SK-N-SH (cell line): ENCODE data around the gene CLDN14. TPM values are rescaled to one million over a fixed set of nuclear protein-coding genes. Genes with fewer than 3 reads are reported as not detected.

Experiments
- CTCF ChIA-PET: fragments of 300-600, 350-600 bp; formaldehyde crosslinking; extraction: SDS; loops from one replicate; lab custom pipeline; 2021; lab: Yijun Ruan, JAX
- POLR2A ChIA-PET: fragments of 350-600 bp; sonication (Branson Sonifier 250); formaldehyde crosslinking; extraction: SDS; loops from one replicate; lab custom pipeline; 2020; ENCODE audit warnings: antibody characterized with exemption, inconsistent platforms; lab: Yijun Ruan, JAX
- DNase-seq: peaks from one replicate; pipeline ENCODE4 v3.0.0; 2012
- H2AFZ ChIP-seq: fragments of 200-600 bp; sonication (generic); 2 replicates; pipeline ENCODE4 v1.8.1; 2016; ENCODE audit warnings: antibody characterized with exemption, mild to moderate bottlenecking, low read depth
- H3F3A ChIP-seq: fragments of 200-600 bp; sonication (generic); replicated peaks from 2 replicates; pipeline ENCODE3; 2016; ENCODE audit warnings: antibody characterized with exemption, mild to moderate bottlenecking; ENCODE audit not compliant: insufficient read depth
- H3K27ac ChIP-seq, 2 experiments: fragments of 200-500 bp in 1 of 2; fragments of 200-600 bp in 1 of 2; sonication (Bioruptor generic) in 1 of 2; sonication (generic), shearing (Covaris generic) in 1 of 2; 2 replicates each; pipeline versions ENCODE4 v1.5.1 to v1.6.1; 2014 to 2016; ENCODE audit warnings: low read depth in 2 of 2, inconsistent platforms in 1 of 2, low read length in 1 of 2, mild to moderate bottlenecking in 1 of 2, mixed read lengths in 1 of 2
- H3K27me3 ChIP-seq: fragments of 200-600 bp; sonication (generic), shearing (Covaris generic); 2 replicates; pipeline ENCODE4 v1.6.1; 2016; ENCODE audit warnings: mixed run types; ENCODE audit not compliant: insufficient read depth
- H3K36me3 ChIP-seq, 2 experiments: fragments of 200-500 bp in 1 of 2; fragments of 200-600 bp in 1 of 2; sonication (Bioruptor generic) in 1 of 2; sonication (generic) in 1 of 2; replicated peaks in 1 of 2; 2 replicates each; pipeline versions ENCODE3 to v1.5.1; 2014 to 2016; ENCODE audit warnings: low read length in 1 of 2, mild to moderate bottlenecking in 1 of 2; ENCODE audit not compliant: insufficient read depth in 2 of 2, control insufficient read depth in 1 of 2
- H3K4me1 ChIP-seq, 2 experiments: fragments of 200-500 bp in 1 of 2; fragments of 200-600 bp in 1 of 2; sonication (Bioruptor generic) in 1 of 2; sonication (generic), shearing (Covaris generic) in 1 of 2; 2 replicates each; pipeline versions ENCODE4 v1.5.1 to v1.6.1; 2014 to 2016; ENCODE audit warnings: low read depth in 1 of 2, low read length in 1 of 2, mixed run types in 1 of 2; ENCODE audit not compliant: insufficient read depth in 2 of 2, control insufficient read depth in 1 of 2
- H3K4me2 ChIP-seq: fragments of 200-600 bp; sonication (generic), shearing (Covaris generic); 2 replicates; pipeline ENCODE4 v1.6.1; 2017; ENCODE audit warnings: mixed run types
- H3K4me3 ChIP-seq, 2 experiments: fragments of 200-500 bp in 1 of 2; fragments of 200-600 bp in 1 of 2; sonication (Bioruptor generic) in 1 of 2; sonication (generic), shearing (Covaris generic) in 1 of 2; 2 replicates each; pipeline versions ENCODE4 v1.5.1 to v1.8.1; 2014 to 2016; ENCODE audit warnings: low read depth in 2 of 2, inconsistent platforms in 1 of 2, low read length in 1 of 2, mild to moderate bottlenecking in 1 of 2, mixed read lengths in 1 of 2, moderate library complexity in 1 of 2
- H3K79me2 ChIP-seq: fragments of 200-600 bp; sonication (generic); 2 replicates; pipeline ENCODE4 v1.8.1; 2017; ENCODE audit warnings: mild to moderate bottlenecking; ENCODE audit not compliant: insufficient read depth
- H3K9ac ChIP-seq: fragments of 200-600 bp; sonication (generic); 2 replicates; pipeline ENCODE4 v1.6.1; 2017; ENCODE audit warnings: mixed run types
- H3K9me2 ChIP-seq: fragments of 200-600 bp; sonication (generic); 2 replicates; pipeline ENCODE4 v1.6.1; 2017; ENCODE audit warnings: mixed run types
- H3K9me3 ChIP-seq: fragments of 200-600 bp; sonication (generic); 2 replicates; pipeline ENCODE4 v1.6.1; 2017; ENCODE audit warnings: mixed run types, mild to moderate bottlenecking, moderate library complexity
- H4K20me1 ChIP-seq: fragments of 200-600 bp; sonication (generic); 2 replicates; pipeline ENCODE4 v1.6.1; 2017; ENCODE audit warnings: mild to moderate bottlenecking, mixed run types; ENCODE audit not compliant: insufficient read depth
- CHD2 ChIP-seq: fragments of 150-350 bp; IDR thresholded peaks from 2 replicates; pipeline ENCODE4 v1.6.1; 2018; ENCODE audit warnings: low read length; ENCODE audit not compliant: partially characterized antibody
- CTCF ChIP-seq: fragments of 200-600 bp; sonication (generic); IDR thresholded peaks from 2 replicates; pipeline ENCODE4 v1.6.1; 2017; ENCODE audit warnings: antibody characterized with exemption, mild to moderate bottlenecking, moderate library complexity
- EP300 ChIP-seq, 2 experiments: IDR thresholded peaks; 2 replicates each; pipeline versions ENCODE4 v1.4.0 to v1.6.1; 2012; ENCODE audit warnings: borderline replicate concordance in 1 of 2, low read depth in 1 of 2, low read length in 1 of 2
- FOSL2 ChIP-seq: IDR thresholded peaks from 2 replicates; pipeline ENCODE4 v1.4.0; 2012; ENCODE audit warnings: low read depth, mild to moderate bottlenecking, moderate library complexity, borderline replicate concordance
- IRF3 ChIP-seq: fragments of 150-350 bp; IDR thresholded peaks from 2 replicates; pipeline ENCODE4 v1.6.1; 2016; ENCODE audit warnings: mild to moderate bottlenecking, low read depth, low read length
- MXI1 ChIP-seq: IDR thresholded peaks from 2 replicates; pipeline ENCODE4 v1.6.1; 2012; ENCODE audit warnings: mild to moderate bottlenecking, low read depth, low read length, improper control_type of control experiment
- NRF1 ChIP-seq: IDR thresholded peaks from 2 replicates; pipeline ENCODE4 v1.6.1; 2012; ENCODE audit warnings: low read depth, mild to moderate bottlenecking, low read length
- PBX3 ChIP-seq: IDR thresholded peaks from 2 replicates; pipeline ENCODE4; 2012
- RAD21 ChIP-seq: IDR thresholded peaks from 2 replicates; pipeline ENCODE4 v1.6.1; 2012; ENCODE audit warnings: mild to moderate bottlenecking, low read length
- RFX5 ChIP-seq: IDR thresholded peaks from 2 replicates; pipeline ENCODE4 v1.6.1; 2012; ENCODE audit warnings: mild to moderate bottlenecking, improper control_type of control experiment, low read length
- SIN3A ChIP-seq: IDR thresholded peaks from 2 replicates; pipeline ENCODE4 v1.6.1; 2012; ENCODE audit warnings: low read depth, mild to moderate bottlenecking, low read length, moderate library complexity, borderline replicate concordance
- SMC3 ChIP-seq: IDR thresholded peaks from 2 replicates; pipeline ENCODE4 v1.6.1; 2012; ENCODE audit warnings: low read depth, low read length, improper control_type of control experiment
- TAF1 ChIP-seq: IDR thresholded peaks from 2 replicates; pipeline ENCODE4 v1.6.1; 2012; ENCODE audit warnings: low read depth, mild to moderate bottlenecking, low read length, moderate library complexity, borderline replicate concordance
- TCF12 ChIP-seq: IDR thresholded peaks from 2 replicates; pipeline ENCODE4 v1.4.0; 2012
- ZBTB33 ChIP-seq: IDR thresholded peaks from 2 replicates; pipeline ENCODE4 v1.4.0; 2012; ENCODE audit warnings: low read depth, borderline replicate concordance
- WGBS: methylation state at CpG from one replicate; pipeline ENCODE4 v1.1.6; 2017; ENCODE audit warnings: low lambda C conversion rate; 5-methylcytosine and 5-hydroxymethylcytosine counted together
- polyA plus RNA-seq, 3 experiments: library from polyadenylated mRNA; depleted of rRNA; stranded (reverse); fragments of >200 nt; gene quantifications; 2 replicates each; pipeline ENCODE4 v1.2.3, GENCODE V29; 2012
- TF ChIP-seq, protein P1 (sequence below): IDR thresholded peaks from 2 replicates; pipeline ENCODE4 v1.4.0; 2012; ENCODE audit warnings: low read depth
- TF ChIP-seq, protein P2 (sequence below): fragments of 150-350 bp; IDR thresholded peaks from 2 replicates; pipeline ENCODE4 v1.6.1; 2017; ENCODE audit warnings: antibody characterized with exemption, low read length, low read depth, borderline replicate concordance
- TF ChIP-seq, protein P3 (sequence below): IDR thresholded peaks from 2 replicates; pipeline ENCODE4 v1.4.0; 2012; ENCODE audit warnings: low read depth, borderline replicate concordance

Gene CLDN14
- polyA plus RNA-seq, 1 of the 3 experiments (the other 2 are of a cell fraction): not detected

DNA sequence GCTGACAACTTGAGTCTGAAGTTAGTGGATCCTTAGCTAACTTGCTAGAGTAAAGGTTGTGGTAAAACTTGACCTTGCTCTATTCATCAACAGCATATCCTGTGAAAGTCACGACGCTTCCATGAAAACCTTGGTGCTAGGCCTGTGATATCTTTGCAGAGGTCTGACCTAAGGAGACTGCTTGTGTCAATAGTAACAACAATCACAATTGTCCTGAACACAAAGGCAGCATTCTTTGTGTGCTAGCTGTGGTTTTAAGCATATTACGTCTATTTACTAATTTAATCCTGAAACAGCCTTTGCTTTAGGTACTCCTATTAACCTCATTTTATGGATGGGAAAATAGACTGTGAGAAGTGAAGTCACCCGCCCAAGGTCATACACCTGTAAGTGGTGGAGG, 2.8 kb upstream of the CLDN14 start:
- Histone ChIP-seq H3K36me3 (no peaks in the 10 kb centered on the region), H2AFZ (no peak overlapping the region), H3K9me2 (no peaks in the 10 kb centered on the region), H3K4me3 (no peak overlapping the region), H3K79me2 (no peaks in the 10 kb centered on the region)
- TF ChIP-seq NRF1 (no peak), TCF12 (no peak), TAF1 (no peak), PBX3 (no peak), SMC3 (no peak), ZBTB33 (no peak), CHD2 (no peak), EP300 (IDR thresholded peaks at IDR 0.05; ENCODE audit: borderline replicate concordance in 1 of 2, low read depth in 1 of 2, low read length in 1 of 2) (no peak), RAD21 (no peak), MXI1 (no peak), RFX5 (no peak), CTCF (no peak), FOSL2 (no peak), SIN3A (no peak), IRF3 (no peak)
- TF ChIP-seq, protein P1, sequence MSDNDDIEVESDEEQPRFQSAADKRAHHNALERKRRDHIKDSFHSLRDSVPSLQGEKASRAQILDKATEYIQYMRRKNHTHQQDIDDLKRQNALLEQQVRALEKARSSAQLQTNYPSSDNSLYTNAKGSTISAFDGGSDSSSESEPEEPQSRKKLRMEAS: no peak
- TF ChIP-seq, protein P2, sequence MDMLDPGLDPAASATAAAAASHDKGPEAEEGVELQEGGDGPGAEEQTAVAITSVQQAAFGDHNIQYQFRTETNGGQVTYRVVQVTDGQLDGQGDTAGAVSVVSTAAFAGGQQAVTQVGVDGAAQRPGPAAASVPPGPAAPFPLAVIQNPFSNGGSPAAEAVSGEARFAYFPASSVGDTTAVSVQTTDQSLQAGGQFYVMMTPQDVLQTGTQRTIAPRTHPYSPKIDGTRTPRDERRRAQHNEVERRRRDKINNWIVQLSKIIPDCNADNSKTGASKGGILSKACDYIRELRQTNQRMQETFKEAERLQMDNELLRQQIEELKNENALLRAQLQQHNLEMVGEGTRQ: no peak
- TF ChIP-seq, protein P3, sequence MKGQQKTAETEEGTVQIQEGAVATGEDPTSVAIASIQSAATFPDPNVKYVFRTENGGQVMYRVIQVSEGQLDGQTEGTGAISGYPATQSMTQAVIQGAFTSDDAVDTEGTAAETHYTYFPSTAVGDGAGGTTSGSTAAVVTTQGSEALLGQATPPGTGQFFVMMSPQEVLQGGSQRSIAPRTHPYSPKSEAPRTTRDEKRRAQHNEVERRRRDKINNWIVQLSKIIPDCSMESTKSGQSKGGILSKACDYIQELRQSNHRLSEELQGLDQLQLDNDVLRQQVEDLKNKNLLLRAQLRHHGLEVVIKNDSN: no peak
- TF ChIP-seq, all 33 proteins: peak for 0
- ChIA-PET POLR2A (no interaction called here), CTCF (interaction anchor here (1.3 kb wide), 1 partner anchor 21 kb away, joined by 3 read pairs; no protein-coding TSS in a partner anchor)
- H3K27me3 ChIP-seq: no peaks in the 10 kb centered on the region
- 96% methylated on average over 4 of the region's 4 CpGs for WGBS
- H4K20me1 ChIP-seq: no peaks in the 10 kb centered on the region
- H3K4me2 ChIP-seq: no peak overlapping the region
- H3F3A ChIP-seq: peaks cover 14% of the 10 kb centered on the region
- peaks cover 0 to 18% of the 10 kb centered on the region in 2 experiments; a peak in 1 of 4 replicates for H3K4me1 ChIP-seq
- no peak overlapping the region for H3K9ac ChIP-seq
- H3K27ac ChIP-seq: no peak overlapping the region
- no peak for DNase-seq
- H3K9me3 ChIP-seq: no peaks in the 10 kb centered on the region
